ENCODE data around the gene PLRG1.

Gene PLRG1

DNA sequence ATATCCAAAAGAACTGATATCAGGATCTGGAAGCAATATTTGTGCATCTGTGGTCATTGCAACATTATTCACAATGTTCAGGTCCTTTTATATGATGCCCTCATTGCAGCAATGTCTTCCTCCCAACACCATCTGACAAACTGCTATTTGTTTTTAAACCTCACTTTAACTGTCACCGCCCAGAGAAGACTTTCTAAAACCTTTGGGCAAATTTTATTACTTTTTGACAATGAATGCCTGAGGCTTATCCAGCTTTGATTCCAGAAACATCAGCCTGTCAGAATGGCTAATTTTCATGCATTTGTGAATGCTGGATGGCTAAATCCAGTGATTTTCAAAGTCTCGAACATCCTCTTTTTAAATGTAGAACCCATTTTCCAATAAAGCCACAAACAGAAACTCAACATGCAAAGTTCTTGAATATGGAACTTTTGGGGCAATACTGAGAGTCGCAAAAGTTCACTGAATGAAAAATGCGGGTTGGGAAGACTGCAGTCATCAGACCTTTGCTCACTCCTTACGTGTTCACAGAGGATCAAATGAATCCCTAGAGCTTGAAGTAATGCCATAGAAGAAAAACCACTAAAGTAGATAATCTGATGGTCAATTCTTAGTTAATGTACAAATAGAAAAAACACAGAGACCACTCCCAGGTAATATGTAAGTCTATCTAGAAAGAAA is 23.1 kb upstream of the PLRG1 start:
- no peak for DNase-seq

DNA sequence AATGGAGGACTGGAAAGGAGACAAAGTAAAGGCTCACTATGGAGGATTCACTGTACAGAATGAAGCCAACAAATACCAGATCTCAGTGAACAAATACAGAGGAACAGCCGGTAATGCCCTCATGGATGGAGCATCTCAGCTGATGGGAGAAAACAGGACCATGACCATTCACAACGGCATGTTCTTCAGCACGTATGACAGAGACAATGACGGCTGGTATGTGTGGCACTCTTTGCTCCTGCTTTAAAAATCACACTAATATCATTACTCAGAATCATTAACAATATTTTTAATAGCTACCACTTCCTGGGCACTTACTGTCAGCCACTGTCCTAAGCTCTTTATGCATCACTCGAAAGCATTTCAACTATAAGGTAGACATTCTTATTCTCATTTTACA is 19.4 kb upstream of the PLRG1 start:
- DNase-seq, result no peak

DNA sequence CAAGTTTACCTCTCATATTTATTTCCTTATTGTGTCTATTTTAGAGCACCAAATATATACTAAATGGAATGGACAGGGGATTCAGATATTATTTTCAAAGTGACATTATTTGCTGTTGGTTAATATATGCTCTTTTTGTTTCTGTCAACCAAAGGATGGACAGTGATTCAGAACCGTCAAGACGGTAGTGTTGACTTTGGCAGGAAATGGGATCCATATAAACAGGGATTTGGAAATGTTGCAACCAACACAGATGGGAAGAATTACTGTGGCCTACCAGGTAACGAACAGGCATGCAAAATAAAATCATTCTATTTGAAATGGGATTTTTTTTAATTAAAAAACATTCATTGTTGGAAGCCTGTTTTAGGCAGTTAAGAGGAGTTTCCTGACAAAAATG is 18.8 kb upstream of the PLRG1 start:
- no peak for DNase-seq

DNA sequence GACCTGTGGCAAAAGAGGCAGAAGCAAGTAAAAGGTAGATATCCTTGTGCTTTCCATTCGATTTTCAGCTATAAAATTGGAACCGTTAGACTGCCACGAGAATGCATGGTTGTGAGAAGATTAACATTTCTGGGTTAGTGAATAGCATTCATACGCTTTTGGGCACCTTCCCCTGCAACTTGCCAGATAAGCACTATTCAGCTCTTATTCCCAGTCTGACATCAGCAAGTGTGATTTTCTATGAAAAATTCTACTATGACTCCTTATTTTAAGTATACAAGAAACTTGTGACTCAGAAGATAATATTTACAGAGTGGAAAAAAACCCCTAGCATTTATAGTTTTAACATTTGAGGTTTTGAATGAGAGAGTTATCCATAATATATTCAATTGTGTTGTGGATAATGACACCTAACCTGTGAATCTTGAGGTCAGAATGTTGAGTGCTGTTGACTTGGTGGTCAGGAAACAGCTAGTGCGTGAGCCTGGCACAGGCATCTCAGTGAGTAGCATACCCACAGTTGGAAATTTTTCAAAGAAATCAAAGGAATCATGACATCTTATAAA is 16.5 kb upstream of the PLRG1 start:
- DNase-seq, result no peak

DNA sequence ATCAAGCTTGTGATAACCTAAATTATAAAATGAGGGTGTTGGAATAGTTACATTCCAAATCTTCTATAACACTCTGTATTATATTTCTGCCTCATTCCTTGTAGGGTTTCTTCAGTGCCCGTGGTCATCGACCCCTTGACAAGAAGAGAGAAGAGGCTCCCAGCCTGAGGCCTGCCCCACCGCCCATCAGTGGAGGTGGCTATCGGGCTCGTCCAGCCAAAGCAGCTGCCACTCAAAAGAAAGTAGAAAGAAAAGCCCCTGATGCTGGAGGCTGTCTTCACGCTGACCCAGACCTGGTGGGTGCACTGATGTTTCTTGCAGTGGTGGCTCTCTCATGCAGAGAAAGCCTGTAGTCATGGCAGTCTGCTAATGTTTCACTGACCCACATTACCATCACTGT is 15.5 kb upstream of the PLRG1 start:
- DNase-seq, result no peak

DNA sequence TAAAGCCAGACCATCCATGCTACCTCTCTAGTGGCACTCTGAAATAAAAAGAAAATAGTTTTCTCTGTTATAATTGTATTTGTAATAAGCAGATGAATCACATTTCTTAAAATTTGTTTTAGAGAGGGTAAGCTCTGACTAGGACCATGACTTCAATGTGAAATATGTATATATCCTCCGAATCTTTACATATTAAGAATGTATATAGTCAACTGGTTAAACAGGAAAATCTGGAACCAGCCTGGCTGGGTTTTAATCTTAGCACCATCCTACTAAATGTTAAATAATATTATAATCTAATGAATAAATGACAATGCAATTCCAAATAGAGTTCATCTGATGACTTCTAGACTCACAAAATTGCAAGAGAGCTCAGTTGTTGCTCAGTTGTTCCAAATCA is 14.1 kb upstream of the PLRG1 start:
- DNase-seq, result no peak

DNA sequence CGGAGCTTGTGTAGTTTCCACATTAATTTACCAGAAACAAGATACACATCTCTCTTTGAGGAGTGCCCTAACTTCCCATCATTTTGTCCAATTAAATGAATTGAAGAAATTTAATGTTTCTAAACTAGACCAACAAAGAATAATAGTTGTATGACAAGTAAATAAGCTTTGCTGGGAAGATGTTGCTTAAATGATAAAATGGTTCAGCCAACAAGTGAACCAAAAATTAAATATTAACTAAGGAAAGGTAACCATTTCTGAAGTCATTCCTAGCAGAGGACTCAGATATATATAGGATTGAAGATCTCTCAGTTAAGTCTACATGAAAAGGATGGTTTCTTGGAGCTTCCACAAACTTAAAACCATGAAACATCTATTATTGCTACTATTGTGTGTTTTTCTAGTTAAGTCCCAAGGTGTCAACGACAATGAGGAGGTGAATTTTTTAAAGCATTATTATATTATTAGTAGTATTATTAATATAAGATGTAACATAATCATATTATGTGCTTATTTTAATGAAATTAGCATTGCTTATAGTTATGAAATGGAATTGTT is 12.6 kb upstream of the PLRG1 start, which contains the start of gene FGB:
TSS of gene FGB (plus strand) at position 315 of the 558 bp plus-strand sequence. CDS start at position 323, 8 bp downstream.
- DNase-seq, result no peak

DNA sequence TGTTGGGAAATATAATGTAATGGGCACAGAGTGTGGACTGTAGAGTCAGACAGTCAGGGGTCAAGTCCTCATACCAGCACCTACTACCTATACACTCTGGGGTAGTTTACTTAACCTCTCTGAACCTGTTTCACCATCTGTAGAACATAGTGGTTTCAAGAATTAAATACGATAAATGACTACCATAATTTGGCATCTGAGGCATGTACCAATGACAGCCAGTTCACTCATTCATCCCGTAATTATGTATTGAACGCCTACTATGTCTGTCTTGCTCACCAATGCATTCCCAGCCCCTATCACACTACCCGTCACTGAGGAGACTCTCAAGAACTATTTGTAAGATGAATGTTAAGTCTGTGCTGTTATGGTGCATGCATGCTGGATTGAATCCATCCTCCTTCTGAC is 10.6 kb upstream of the PLRG1 start:
- no peak for DNase-seq

DNA sequence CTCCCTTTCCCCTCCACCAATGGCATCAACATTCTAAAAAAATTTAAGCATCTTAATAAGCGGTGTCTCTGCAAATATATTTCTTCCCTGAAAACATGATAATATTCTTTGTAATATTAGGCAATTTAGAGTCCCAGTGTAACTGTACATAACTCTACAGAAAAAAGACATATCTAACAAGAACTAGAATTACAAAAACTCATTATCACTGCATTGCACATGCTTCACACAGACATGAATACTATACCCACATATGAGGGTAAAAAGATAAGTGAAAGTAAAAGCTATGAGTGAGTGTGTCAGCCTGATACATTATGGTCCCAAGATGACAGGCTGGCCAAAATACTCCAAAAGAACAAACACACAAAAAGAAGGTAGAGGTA is 10.2 kb upstream of the PLRG1 start:
- no peak for DNase-seq

DNA sequence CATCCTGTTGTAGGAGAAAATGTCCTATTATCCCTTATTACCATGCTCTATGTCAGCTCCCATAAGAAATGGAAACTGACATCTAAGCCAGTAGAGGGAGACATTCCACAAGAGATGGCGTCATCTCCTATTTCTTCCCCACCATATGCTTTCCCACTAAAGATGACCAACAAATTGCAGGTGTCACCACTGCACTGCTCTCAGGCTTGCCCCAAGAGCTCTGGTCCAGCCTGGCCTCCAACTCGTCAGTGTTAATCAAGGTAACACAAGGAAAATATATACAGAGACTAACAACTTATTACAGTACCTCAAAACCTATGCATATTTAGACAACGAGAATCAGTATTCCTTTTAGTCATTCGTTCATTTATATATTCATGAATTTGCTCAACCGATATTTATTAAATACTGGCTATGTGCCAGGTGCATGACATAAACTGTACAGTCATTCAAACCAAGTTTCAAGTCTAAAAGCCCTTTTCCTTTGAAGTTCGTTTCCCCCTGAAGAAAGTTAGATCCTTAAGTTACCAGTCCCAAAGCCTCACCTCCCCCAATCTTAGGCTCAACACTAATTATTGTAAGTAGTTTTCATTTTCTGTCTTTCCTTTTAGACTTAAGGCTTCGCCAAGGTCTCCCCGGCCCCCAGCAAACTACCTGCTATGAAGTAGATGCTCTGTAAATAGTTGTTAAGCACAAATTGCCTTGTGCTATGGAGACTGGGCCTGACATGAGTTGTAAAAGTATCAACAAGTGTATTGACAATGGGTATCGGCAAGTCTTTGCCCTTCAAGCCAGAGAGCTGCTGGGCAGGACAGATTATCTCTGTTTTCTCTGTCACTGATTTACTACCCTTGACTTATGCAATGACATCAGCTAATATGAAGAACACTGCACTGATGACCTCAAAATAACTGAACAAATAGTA is 9.6 kb upstream of the PLRG1 start:
- peak; percentile 9 for DNase-seq

DNA sequence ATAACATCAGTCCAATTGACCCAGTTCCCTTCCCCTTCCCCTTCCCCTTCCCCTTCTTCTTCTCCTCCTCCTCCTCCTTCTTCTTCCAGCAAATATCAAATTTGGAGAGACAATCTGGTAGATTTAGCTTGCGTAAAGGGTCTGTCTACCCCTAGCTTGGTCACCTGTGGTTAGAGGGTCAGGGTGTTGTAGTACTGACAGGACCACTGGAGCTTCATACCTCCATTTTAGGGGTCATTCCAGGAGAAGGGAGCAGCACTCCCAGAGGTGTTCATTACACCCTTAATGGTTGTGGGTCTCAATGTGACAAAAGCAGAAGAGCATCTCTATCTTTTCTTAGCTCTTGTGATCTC is 8.9 kb upstream of the PLRG1 start:
- DNase-seq, result no peak

DNA sequence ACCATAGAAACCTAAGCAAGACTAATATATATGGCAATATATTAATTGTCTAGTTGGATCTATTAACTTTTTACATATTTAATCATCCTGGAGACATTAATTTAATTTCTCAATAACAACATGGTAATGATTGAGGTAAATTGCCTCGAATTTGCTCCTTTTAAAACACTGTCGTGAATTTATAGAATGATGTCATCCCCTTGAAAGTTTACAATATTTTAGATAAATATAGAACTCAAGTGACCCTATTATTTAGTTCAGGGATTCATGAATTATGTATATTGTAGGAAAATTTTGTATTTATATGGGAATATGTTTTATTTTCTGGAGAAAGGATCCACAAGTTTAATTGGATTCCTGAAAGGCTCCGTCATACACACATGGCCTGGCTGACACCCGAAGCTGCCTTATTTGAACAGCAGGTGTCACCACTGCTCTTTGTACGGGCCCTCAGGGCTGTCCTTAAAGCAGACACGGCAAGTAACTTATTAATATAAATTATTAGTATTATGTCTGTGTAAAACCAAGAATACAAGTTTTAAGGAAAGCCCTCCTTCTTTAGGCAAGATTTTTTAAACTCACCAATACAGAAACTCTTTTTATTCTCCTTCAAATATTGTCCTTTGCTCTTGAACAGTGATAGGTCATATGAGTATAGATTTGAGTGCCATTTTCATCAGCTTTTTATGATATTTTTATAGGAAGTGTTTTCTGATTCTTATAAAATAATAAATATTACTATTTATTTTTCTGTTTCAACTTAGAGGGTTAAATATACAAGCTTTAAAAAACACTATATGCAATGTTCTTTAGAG is 1.9 kb upstream of the PLRG1 start:
- DNase-seq, result peak; percentile 47

DNA sequence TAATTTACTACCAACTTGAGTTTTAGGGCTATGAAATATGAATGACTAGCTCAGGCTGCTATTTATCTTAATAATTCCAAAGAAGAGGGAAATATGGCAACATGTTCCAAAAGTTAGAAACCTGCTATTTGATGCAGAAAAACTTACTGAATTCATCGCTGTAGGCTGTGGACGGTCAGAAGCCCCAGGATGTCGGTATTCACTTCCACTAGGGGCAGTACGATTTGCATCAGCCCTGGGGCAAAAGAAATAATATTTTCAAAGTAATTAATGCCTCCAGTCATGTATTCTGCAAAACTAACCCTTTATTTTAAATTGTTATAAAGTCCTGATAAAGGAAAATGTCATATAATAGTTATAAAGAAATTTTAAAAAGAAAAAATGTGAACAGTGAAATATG is 4.5 kb downstream of the PLRG1 start:
- DNase-seq, result no peak

DNA sequence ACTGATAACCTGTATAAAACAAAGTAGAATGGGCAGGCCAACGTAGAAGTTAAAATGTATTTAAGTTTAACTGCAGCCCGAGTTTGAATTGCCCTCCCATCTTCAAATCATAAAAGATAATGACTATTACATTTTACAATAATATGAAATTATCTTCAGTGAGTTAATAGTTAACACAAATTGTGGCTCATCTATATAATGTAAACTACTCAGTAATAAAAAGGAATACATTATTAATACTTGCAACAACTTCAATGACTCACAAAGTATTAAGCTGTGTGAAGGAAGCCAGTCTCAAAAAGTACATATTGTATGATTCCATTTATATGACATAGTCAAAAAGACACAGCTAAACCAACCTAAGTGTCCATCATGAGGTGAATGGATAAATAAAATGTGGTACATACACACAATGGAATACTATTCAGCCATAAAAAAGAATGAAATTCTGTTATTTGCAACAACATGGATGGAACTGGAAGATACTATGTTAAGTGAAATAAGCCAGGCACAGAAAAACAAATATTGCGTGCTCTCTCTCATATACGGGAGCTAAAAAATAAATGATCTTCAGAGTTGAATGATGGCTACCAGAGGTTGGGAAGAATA is 7.8 kb downstream of the PLRG1 start:
- no peak for DNase-seq

DNA sequence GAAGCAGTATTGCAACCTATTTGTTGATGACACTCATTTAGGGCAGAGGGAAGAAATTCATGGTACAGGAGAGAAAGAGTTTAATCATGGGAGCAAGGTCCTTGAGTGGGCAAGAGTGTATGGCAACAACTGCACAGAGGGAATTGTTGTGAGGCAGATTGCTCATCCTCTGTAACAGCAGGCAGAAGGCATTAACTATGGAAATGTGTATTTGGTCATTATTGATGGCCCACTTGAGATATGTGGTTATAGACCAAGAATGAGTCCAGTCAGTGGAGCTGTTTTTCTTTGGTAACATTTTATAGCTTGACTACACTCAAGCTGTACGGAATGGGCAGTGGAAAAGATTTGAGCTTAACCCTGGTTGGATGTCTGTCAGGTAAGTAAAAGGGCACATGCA is 15.9 kb downstream of the PLRG1 start:
- DNase-seq, result no peak

DNA sequence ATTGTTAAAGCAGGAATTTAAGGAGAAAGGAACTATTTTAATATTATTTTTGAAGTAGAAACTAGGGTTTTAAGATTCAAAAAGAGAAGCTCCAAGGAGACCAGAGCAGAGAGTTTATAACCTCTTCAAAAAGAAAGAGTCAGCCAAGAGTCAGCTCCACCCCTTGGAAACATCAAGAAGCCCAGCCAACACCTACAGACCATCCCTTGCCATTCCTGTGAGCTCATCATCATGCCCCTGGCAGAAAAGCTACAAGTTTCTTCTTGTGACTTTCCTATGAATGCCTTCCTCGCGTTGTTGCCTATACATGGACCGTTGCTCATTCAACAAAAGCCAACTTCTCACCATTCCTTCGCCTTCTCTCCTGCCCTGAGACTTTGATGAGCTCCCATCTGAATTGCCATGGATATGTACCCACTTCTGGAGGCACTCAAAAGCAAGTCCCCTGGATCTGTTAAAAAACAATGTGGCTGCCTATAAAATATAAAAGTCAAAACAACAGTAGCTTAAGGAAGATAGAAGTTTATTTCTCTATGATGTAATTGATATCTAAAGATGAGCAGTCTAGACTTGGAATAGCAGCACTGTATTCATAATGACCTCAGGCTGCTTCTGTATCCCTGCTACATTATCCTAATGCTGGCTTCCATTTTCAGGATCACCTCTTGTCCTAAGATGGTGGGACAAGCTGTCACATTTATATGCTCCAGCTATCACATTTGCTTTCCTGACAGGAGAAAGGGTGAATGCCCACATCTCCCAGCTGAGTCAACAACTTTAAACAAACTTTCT is 20.3 kb downstream of the PLRG1 start:
- no peak for DNase-seq

DNA sequence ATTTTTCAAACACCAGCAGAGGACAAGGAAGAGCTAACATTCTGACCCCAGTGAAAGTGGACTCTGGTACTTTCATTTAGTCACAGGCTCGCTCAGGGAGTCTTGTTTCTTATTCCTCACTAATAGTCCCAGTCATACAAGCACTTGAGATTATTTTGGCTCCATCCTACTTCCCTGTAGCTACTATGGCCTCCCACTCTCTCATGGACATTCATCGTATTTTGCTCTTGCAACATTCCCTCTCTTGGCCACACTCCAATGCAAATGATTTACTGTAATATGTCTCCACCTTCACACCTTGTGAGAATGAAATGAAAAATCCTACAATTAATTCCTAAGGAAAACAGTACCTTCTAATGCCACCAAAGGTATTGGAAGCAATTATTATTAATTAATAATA is 21.3 kb downstream of the PLRG1 start:
- no peak for DNase-seq

DNA sequence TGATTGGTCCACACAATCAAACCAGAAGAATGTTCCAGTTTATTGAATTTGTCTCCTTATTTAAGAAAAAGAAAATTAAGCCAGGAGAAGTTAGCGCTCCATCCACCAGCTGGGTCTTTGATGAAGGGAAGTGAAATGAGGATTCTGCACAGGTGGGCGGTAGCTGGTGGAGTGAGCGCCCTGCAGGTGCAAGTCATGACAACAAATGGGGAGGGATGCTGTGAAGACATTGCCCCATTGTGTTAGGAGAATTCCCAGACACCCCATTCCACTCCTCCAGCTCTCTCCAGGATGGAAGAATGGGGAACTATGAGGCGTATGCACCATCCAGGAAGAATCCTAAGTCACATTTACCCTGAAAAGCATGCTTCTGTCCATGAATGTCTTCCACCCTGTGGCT is 22.9 kb downstream of the PLRG1 start:
- no peak for DNase-seq

DNA sequence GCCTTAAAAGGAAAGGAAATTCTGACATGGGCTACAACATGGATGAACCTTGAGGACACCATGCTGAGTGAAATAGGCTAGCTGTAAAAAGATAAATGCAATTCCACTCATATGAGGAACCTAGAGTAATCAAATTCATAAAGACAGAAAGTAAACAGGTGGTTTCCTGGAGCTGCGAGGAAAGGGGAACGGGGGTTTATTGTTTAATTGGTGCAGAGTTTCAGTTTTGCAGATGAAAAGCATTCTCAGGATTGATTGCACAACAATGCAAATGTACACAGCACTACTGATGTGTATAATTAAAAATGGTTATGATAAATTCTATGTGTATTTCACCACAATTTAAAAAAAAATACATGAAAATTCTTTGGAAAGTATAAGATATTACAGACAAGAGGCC is 24.0 kb downstream of the PLRG1 start:
- no peak for DNase-seq

DNA sequence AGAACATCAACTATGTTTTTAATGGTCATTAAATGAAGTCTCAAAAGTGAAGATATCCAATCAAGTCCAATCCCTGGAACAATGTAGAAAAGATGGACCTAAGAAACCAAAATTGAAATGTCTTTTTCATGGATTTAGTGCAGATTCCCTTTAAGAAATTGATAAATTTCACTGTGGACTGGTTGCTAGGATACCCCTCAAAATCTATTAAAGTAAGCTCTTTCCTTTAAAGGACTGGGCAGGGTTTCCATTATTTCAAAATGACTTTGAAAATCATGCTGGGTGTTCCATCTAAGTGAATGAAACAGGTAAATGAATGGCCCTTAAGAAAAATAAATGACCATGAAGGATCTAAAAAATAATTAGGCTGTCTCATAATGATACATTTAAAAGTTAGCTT is 28.6 kb downstream of the PLRG1 start:
- DNase-seq, result no peak

DNA sequence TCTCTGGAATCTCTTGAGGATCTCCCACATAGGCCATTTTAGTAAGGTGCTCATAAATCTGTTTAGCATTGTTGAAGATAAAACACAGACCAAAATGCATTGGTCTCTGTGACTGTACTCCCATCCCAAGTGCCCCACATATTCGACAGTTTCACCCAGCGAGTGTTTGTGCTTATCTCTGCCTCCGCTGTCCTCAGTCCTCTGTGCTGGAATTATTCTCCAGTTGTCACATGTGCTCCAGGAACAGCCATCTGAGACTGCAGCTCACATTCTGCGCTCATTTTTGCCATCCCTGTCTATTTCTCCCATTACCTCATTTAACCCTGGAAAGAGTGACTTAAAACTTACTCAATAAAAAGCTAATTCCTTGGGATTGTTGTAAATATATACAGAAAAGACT is 31.0 kb downstream of the PLRG1 start:
- DNase-seq, result no peak

DNA sequence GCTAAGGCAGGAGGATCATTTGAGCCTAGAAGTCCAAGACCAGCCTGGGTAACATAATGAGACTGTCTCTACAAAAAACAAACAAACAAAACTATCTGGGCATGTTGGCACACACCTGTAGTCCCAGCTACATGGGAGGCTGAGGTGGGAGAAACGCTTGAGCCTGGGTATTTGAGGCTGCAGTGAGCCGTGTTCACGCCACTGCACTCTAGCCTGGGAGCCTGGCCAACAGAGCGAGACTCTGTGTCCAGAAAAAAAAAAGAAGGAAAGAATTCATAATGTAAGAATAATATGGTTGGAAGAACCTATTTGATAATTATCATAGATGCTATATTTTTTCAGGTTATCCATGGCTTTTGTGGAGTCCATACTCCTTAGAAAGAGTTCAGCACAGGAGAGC is 32.6 kb downstream of the PLRG1 start:
- DNase-seq, result no peak

Data from COR-L47 (cell line).